C4-2B (cell line): ENCODE results near the gene NUP188.

Experiments
- H3K27ac ChIP-seq: fragments of 450-650 bp; 2 replicates; pipeline ENCODE4 v1.5.1; 2017
- ZFX ChIP-seq: fragments of 450-650 bp; IDR thresholded peaks from 2 replicates; pipeline ENCODE4 v1.6.1; 2017
- TF ChIP-seq, protein P1 (sequence below): fragments of 450-650 bp; conservative IDR thresholded peaks from 2 replicates; pipeline ENCODE4 v1.5.1; 2017; ENCODE audit warnings: mild to moderate bottlenecking

Gene NUP188

GRCh38 chr9:129054163-129054851 lies 106.8 kb downstream of the NUP188 start:
- TF ChIP-seq, protein P1, sequence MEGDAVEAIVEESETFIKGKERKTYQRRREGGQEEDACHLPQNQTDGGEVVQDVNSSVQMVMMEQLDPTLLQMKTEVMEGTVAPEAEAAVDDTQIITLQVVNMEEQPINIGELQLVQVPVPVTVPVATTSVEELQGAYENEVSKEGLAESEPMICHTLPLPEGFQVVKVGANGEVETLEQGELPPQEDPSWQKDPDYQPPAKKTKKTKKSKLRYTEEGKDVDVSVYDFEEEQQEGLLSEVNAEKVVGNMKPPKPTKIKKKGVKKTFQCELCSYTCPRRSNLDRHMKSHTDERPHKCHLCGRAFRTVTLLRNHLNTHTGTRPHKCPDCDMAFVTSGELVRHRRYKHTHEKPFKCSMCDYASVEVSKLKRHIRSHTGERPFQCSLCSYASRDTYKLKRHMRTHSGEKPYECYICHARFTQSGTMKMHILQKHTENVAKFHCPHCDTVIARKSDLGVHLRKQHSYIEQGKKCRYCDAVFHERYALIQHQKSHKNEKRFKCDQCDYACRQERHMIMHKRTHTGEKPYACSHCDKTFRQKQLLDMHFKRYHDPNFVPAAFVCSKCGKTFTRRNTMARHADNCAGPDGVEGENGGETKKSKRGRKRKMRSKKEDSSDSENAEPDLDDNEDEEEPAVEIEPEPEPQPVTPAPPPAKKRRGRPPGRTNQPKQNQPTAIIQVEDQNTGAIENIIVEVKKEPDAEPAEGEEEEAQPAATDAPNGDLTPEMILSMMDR, result no peak
- TF ChIP-seq ZFX, result no peak
- H3K27ac ChIP-seq, result no peak overlapping the region
